G401 (cell line): ENCODE measurements around the gene NFU1. TPM values are rescaled to one million over a fixed set of nuclear protein-coding genes. Genes with fewer than 3 reads are reported as not detected.
"Not testable (repeated sequence)": the region's sequence is repeated elsewhere in the genome, so short reads cannot be mapped to it uniquely, and the experiment has no call there.

Experiments used
- DNase-seq: peaks from one replicate; pipeline ENCODE4 v3.0.0-alpha.2; 2015; ENCODE audit warnings: low spot score
- in situ Hi-C: cut with HindIII; loops from 2 replicates; pipeline ENCODE4 v1.10.0; 2016; ENCODE audit warnings: low sequenced_read_pairs, mixed read lengths
- total RNA-seq: library from RNA; depleted of rRNA; stranded (reverse); fragments of >200 nt; shearing (Covaris generic); gene quantifications from 2 replicates; pipeline ENCODE4 v1.2.3, GENCODE V29; 2014

Gene NFU1
- total RNA-seq, 1 experiment from 2014 or later: 70.7 TPM

DNA sequence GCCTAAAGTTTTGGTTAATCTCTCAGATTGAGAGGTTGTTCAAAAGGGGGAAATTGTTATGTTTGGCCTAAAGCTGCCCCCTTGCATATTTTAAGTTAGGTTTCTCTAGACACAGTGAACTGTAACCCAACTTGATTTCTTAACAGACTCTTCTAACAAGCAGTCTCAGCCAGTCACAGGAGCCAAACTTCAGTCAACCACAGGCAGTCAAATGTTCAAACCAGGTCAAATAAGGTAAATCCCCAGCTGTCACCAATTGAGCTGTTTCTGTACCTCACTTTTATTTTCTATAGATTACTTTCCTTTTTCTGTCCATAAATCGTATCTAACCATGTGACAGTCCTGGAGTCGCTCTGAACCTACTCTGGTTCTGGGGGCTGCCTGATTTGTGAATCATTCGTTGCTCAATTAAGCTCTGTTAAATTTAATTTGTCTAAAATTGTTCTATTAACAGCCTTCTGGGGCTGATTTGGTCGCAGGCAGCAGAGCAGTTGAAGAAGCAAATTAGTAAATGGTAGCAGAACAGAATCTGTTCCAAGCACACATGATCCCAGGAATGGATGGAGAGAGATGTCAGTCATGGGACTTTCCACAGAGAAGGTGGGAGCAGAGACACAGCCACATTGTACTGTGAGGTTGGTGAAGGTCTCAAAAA is 16.4 kb upstream of the NFU1 start:
- no peak for DNase-seq
- in situ Hi-C loops: no loop called here

- DNase-seq: no peak
- in situ Hi-C loops: no loop called here
These were observed 15.5 kb upstream of the NFU1 start for GRCh38 chr2:69452687-69453086.

DNA sequence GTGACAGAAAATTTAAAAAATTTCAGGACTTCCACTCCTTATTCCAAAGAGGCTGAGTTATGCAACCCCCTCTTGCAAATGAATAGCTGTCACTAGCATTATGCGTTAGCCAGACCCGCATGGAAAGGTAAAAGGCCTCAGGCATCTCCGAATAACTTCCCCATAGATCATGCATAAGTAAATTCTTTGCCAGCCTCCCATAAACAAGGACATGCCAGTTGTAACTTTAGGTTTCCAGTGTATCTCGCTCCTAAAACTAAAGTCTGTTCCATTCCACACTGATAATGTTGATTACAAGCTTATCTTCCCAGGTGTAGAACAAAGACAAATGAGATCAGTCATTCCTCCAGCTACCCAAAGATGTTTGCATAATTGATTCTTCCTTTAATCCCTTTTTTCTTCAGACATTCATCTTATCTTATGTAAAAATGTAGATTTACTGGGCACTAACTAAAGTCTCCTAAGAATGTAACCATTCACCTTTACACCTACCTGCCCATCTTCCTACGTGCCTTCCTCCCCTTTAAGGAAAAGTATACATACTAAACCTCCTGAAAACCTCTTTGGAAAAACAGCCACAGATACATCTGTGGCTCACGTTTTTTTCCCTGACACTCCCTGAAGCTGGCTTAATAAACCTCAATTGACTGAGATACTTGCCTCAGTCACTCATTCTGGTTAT is 13.6 kb upstream of the NFU1 start:
- in situ Hi-C loops: no loop called here
- no peak for DNase-seq

DNA sequence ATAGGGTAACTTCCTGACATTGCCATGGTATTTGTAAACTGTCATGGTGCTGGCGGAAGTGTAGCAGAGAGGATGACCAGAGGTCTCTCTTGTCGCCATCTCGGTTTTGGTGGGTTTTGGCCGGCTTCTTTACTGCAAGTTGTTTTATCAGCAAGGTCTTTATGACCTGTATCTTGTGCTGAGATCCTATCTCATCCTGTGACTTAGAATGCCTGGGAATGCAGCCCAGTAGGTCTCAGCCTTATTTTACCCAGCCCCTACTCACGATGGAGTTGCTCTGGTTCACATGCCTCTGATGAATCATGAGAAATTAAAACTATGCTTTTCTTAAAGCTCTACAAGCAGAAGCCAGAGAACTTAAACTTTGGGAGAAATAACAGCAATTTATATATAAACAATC is 12.7 kb upstream of the NFU1 start:
- DNase-seq: no peak
- in situ Hi-C loops: no loop called here

DNA sequence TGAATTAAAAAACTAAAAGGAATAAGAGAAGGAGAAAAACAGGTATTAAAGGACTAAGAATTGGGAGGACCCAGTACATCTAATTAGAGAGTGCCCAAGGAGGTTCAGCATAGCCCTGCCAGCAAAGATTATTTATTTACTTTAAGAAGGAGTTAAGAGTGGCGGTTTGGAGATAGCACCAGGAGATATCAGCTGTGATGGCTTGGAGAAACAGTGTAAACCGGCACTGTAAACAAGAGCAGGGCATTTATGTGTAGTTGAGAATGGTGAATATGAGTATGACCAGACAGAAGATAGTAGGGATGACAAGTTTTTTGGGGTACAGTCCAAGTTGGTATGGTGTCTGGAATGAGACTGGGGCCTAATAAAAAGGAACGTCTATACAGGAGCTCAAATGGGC is 6.4 kb upstream of the NFU1 start:
- in situ Hi-C loops, DNase-seq: not testable (repeated sequence)

GRCh38 chr2:69439499-69439898 is 2.3 kb upstream of the NFU1 start:
- DNase-seq, in situ Hi-C loops: not testable (repeated sequence)

DNA sequence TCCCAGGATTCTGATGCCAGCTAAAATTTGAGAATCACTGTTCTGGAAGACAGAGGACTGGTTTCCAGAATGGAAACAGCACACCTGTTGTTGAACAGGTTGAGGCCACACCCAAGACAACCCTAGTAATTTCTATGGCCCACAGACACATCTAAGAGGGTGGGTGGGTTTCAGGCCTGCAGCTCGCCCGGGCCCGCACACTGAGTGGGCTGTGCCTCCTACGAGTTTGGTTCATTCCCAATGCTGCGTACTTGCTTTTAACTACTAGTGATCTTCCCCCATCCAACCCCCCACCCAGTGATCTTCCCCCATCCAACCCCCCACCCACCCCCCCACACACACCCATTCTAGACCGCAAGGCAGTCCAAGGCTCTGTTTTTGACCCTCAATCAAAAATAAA is 1.3 kb upstream of the NFU1 start:
- in situ Hi-C loops: no loop called here
- no peak for DNase-seq

GRCh38 chr2:69437751-69438154 is 518 bp upstream of the NFU1 start:
- no peak for DNase-seq
- in situ Hi-C loops: no loop called here

DNA sequence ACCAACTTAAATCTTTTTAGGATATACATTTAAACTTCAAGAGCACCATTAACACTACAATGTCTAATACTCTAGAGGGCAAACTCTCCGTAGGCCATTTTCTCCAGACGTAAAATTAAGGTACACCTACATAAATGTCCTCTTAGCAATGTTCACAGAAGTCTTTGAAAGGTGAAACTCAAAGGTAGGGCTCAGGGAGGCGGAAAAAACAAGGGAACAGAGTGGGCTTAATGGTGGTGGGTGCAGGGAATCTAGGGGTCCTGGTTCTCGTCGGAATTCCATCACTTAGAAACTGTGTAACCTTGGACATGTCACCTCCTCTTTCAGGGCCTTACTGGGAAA is 668 bp downstream of the NFU1 start:
- in situ Hi-C loops: no loop called here

DNA sequence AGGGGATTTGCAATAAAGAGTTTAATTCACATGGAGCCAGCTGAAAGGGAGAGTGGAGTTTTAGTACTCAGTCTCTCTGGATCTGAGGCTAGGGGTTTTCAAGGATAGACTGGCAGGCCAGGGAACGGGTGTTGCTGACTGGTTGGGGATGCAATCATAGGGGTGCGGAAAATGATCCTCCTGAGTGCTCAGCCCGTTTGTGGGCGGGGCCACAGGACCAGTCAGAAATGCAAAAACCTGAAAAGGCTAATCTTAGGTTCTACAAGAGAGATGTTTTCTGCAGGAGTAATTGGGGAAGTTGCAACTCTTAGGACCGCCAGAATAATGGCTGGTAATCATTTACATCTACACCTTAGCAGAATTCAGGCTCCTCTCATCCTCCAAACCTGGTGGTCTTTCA is 2.5 kb downstream of the NFU1 start:
- no peak for DNase-seq
- in situ Hi-C loops: no loop called here

More for the DNA sequence above, 668 bp downstream of the NFU1 start:
- DNase-seq: no peak

DNA sequence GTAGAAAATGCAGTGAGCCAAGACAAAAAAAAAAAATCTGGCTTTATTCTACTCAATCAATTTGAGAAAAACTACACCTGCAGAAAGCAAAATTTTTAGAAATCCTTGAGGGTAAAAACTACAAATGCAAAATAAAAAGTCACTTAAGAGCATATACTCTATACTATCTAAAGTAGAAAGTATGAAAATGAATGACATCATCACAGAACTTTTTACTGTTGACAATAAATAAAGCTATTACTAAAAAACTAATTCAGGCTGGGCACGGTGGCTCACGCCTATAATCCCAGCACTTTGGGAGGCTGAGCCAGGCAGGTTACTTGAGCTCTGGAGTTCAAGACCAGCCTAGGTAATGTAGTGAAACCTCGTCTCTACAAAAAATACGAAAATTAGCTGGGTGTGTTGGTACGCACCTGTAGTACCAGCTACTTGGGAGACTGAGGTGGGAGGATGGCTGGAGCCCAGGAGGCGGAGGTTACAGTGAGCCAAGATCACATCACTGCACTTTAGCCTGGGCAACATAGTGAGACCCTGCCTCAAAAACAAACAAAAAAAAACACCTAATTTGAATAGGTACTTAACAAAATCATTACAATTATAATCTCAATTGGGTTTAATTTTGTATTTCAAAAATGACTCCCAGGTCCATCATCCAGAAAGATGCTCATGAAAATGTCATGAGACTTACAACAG is 7.6 kb downstream of the NFU1 start:
- DNase-seq: no peak
- in situ Hi-C loops: no loop called here

DNA sequence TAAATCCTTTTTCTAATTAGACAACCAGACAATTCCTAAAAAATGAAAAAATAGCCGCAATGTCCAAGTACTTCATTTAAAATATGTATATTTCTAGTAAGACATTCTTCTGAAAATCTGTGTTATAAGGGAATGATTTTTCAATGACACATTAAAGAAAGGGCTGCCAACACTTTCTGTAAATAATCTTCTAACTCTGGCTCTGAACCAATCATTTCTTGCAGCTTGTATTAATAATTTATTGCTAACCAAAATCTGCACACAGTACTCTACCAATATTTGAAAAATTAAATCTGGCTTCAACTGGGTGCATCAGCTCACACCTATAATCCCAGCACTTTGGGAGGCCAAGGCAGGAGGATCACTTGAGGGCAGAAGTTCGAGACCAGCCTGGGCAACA is 8.3 kb downstream of the NFU1 start:
- in situ Hi-C loops: no loop called here
- DNase-seq: no peak

GRCh38 chr2:69424419-69424818 is 12.8 kb downstream of the NFU1 start:
- in situ Hi-C loops: no loop called here
- no peak for DNase-seq

- in situ Hi-C loops: no loop called here
These were observed 15.0 kb downstream of the NFU1 start for GRCh38 chr2:69422198-69422597.

DNA sequence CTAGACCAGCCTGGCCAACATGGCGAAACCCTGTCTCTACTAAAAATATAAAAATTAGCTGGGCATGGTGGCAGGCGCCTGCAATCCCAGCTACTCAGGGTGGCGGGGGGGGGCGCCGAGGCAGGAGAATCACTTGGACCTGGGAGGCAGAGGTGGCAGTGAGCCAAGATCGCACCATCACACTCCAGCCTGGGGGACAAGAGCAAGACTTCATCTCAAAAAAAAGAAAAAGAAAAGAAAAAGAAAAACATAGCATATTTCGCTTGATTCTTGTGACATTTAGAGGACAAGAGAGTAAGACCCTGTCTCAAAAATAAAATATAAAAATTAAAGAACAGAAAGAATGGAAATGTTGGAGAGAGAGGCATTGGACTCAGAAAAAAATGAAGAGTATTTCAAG is 18.1 kb downstream of the NFU1 start:
- in situ Hi-C loops, DNase-seq: not testable (repeated sequence)

More at GRCh38 chr2:69422198-69422597, 15.0 kb downstream of the NFU1 start:
- DNase-seq: no peak

GRCh38 chr2:69416147-69416546 is 21.1 kb downstream of the NFU1 start:
- in situ Hi-C loops: no loop called here
- no peak for DNase-seq

GRCh38 chr2:69411120-69411519 is 26.1 kb downstream of the NFU1 start:
- in situ Hi-C loops: no loop called here
- no peak for DNase-seq

DNA sequence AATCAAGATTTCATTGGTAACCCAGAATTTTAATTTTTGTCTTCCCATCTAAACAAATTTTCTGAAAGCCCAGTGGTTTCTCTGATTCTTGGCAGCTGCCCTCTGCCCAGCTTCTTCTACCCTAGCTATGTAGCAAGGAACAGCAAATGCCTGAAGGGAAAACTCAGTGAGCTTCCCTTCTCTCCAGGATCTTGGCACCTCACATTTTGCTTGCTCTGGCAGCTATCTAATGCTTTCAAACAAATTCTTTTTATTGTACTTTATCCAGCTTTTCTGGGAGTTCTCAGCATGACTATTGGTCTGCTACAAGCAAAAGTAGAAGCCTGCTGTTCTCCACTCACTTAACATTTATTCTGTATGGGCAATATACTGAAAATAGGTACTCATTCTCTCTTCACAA is 31.9 kb downstream of the NFU1 start:
- in situ Hi-C loops: no loop called here
- DNase-seq: no peak

GRCh38 chr2:69400121-69400520 is 37.1 kb downstream of the NFU1 start:
- no peak for DNase-seq
- in situ Hi-C loops: no loop called here

GRCh38 chr2:69397234-69397633 is 40.0 kb downstream of the NFU1 start:
- in situ Hi-C loops: no loop called here
- no peak for DNase-seq

GRCh38 chr2:69395866-69396265 is 41.4 kb downstream of the NFU1 start:
- no peak for DNase-seq
- in situ Hi-C loops: no loop called here
